Astrocyte (in vitro differentiated cells and primary cell): ENCODE data around the gene TEAD1.

ENCODE experiments used
- EZH2 ChIP-seq: IDR thresholded peaks from 2 replicates; pipeline ENCODE4 v1.6.1; 2012; ENCODE audit warnings: mild to moderate bottlenecking, low read length, inconsistent platforms; ENCODE audit not compliant: insufficient read depth
- TF ChIP-seq, protein P1 (sequence below): IDR thresholded peaks from 2 replicates; pipeline ENCODE4 v1.5.1; 2011; ENCODE audit warnings: low read depth, mild to moderate bottlenecking, inconsistent platforms, low read length, moderate library complexity; ENCODE audit not compliant: insufficient read depth

DNA sequence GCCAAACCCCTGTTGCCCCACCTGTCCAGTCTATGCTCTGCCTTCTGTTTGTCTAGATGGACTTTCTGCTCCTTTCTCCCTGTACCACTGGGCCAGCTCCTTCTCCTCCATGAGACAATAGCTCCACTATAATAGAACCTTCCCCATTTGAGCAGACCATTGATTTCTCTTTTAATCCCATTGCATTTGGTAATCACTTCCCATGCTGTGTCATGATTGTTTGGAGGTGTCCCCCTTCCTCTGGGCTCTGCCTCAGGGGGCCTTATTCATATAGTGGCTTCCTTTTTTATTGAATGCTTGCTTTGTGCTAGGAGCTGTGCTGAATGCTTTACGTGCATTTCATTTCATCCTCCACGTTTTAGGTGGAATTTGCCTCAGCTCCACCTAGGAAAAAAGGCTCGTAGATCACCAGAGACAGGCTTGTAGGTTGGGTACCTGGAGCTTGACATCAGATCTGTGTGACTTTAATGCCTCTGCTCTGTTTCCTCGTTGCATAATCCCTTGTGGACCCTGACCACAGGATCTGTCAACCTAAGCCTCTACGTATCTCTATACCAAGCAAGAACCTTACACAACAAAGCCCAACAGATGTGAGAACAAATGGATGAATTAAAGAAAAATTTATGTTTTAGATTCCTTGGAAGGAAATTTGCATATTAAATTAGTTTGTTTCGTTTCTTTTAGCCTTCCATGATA lies 228.7 kb downstream of the TEAD1 start:
- TF ChIP-seq, protein P1, sequence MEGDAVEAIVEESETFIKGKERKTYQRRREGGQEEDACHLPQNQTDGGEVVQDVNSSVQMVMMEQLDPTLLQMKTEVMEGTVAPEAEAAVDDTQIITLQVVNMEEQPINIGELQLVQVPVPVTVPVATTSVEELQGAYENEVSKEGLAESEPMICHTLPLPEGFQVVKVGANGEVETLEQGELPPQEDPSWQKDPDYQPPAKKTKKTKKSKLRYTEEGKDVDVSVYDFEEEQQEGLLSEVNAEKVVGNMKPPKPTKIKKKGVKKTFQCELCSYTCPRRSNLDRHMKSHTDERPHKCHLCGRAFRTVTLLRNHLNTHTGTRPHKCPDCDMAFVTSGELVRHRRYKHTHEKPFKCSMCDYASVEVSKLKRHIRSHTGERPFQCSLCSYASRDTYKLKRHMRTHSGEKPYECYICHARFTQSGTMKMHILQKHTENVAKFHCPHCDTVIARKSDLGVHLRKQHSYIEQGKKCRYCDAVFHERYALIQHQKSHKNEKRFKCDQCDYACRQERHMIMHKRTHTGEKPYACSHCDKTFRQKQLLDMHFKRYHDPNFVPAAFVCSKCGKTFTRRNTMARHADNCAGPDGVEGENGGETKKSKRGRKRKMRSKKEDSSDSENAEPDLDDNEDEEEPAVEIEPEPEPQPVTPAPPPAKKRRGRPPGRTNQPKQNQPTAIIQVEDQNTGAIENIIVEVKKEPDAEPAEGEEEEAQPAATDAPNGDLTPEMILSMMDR: no peak
- TF ChIP-seq EZH2: no peak
